ENCODE results near the gene CACNA1C.

DNA sequence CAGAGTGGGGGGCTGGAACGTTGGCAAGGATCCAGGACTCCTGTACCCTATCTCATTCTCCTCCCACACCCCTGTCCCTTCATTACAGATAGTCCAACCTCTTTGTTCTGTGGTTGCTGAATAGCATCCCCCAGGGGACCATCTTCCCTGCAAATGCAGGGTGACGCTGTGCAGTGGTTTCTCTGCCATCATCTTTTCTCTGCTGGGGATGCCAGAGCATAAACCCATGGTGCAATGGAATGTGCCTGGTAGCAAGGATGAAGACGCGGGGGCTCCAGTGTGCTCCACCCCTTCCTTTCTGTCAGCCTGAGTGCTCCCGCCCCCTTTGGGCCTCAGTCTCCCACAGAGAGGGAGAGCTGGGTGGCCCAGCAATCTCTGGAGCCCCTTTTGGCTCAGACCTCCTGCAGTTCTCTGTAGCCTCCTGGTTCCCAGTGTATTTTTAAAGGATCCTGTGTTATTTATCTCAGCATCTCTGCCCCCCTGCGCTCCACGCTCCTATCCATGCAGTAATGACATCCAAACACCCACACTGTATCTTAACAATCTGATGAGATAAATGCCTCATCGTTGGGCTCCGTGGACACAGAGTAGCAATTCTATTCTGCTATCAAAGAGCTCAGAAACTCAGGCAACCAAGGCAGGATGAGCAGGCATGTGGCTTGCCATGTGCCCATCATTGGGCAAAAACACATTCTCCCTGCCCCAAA, 212.8 kb downstream of the CACNA1C start:
- TF ChIP-seq SMC3 (IDR thresholded peaks at IDR 0.05; ENCODE audit: low read depth, low read length) (no peak), PBX3 (IDR thresholded peaks at IDR 0.05) (0 out of 2 replicates have a peak, but pooled peaks have one; percentile 2), YY1 (IDR thresholded peaks at IDR 0.05; ENCODE audit: low read depth) (no peak), RFX5 (IDR thresholded peaks at IDR 0.05; ENCODE audit: low read length) (no peak), TAF1 (IDR thresholded peaks at IDR 0.05; ENCODE audit: borderline replicate concordance, low read depth, low read length) (no peak), JUND (IDR thresholded peaks at IDR 0.05) (no peak), FOSL2 (IDR thresholded peaks at IDR 0.05; ENCODE audit: borderline replicate concordance, low read depth) (no peak), POLR2AphosphoS5 (IDR thresholded peaks at IDR 0.05; ENCODE audit: low read depth, low read length) (no peak)
- TF ChIP-seq, protein P1, sequence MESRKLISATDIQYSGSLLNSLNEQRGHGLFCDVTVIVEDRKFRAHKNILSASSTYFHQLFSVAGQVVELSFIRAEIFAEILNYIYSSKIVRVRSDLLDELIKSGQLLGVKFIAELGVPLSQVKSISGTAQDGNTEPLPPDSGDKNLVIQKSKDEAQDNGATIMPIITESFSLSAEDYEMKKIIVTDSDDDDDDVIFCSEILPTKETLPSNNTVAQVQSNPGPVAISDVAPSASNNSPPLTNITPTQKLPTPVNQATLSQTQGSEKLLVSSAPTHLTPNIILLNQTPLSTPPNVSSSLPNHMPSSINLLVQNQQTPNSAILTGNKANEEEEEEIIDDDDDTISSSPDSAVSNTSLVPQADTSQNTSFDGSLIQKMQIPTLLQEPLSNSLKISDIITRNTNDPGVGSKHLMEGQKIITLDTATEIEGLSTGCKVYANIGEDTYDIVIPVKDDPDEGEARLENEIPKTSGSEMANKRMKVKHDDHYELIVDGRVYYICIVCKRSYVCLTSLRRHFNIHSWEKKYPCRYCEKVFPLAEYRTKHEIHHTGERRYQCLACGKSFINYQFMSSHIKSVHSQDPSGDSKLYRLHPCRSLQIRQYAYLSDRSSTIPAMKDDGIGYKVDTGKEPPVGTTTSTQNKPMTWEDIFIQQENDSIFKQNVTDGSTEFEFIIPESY (IDR thresholded peaks at IDR 0.05; ENCODE audit: borderline replicate concordance, low read depth), result no peak
- TF ChIP-seq, protein P2, sequence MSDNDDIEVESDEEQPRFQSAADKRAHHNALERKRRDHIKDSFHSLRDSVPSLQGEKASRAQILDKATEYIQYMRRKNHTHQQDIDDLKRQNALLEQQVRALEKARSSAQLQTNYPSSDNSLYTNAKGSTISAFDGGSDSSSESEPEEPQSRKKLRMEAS (IDR thresholded peaks at IDR 0.05; ENCODE audit: low read depth), result no peak
- TF ChIP-seq, protein P3, sequence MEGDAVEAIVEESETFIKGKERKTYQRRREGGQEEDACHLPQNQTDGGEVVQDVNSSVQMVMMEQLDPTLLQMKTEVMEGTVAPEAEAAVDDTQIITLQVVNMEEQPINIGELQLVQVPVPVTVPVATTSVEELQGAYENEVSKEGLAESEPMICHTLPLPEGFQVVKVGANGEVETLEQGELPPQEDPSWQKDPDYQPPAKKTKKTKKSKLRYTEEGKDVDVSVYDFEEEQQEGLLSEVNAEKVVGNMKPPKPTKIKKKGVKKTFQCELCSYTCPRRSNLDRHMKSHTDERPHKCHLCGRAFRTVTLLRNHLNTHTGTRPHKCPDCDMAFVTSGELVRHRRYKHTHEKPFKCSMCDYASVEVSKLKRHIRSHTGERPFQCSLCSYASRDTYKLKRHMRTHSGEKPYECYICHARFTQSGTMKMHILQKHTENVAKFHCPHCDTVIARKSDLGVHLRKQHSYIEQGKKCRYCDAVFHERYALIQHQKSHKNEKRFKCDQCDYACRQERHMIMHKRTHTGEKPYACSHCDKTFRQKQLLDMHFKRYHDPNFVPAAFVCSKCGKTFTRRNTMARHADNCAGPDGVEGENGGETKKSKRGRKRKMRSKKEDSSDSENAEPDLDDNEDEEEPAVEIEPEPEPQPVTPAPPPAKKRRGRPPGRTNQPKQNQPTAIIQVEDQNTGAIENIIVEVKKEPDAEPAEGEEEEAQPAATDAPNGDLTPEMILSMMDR (IDR thresholded peaks at IDR 0.05), result no peak
